NCI-H2227 (cell line): Measurements from ENCODE around the gene USF1.
"Not testable (repeated sequence)": the region's sequence is repeated elsewhere in the genome, so short reads cannot be mapped to it uniquely, and the experiment has no call there.

Source experiments
- DNase-seq: peaks from one replicate; lab custom pipeline; 2025; ENCODE audit not compliant: unreplicated experiment; lab: John Stamatoyannopoulos, UW

The USF1 gene

GRCh38 chr1:161079436-161080110, 33.8 kb upstream of the USF1 start:
- no peak for DNase-seq

- no peak for DNase-seq
Measured at GRCh38 chr1:161077426-161077825, 31.6 kb upstream of the USF1 start.

- DNase-seq, result no peak
Measured at GRCh38 chr1:161076410-161076809, 30.6 kb upstream of the USF1 start.

- DNase-seq, result no peak
Measured at GRCh38 chr1:161074676-161075368, 29.0 kb upstream of the USF1 start.

GRCh38 chr1:161073474-161074121, 27.8 kb upstream of the USF1 start:
- DNase-seq, result no peak

- DNase-seq, result no peak
Measured at GRCh38 chr1:161072751-161073449, 27.1 kb upstream of the USF1 start.

GRCh38 chr1:161071886-161072371, 26.2 kb upstream of the USF1 start:
- no peak for DNase-seq

GRCh38 chr1:161070761-161071160, 25.0 kb upstream of the USF1 start:
- DNase-seq, result no peak

GRCh38 chr1:161069731-161070270, 24.0 kb upstream of the USF1 start, which contains the start of gene ARHGAP30:
Gene ARHGAP30 (minus strand): TSS chr1:161069891. CDS start chr1:161069624, 267 bp downstream.
- no peak for DNase-seq

- DNase-seq, result no peak
Measured at GRCh38 chr1:161069241-161069640, 23.5 kb upstream of the USF1 start.

- DNase-seq, result no peak
Measured at GRCh38 chr1:161068306-161069234, 22.8 kb upstream of the USF1 start.

GRCh38 chr1:161066694-161067093, 20.9 kb upstream of the USF1 start:
- no peak for DNase-seq

GRCh38 chr1:161065681-161066080, 19.9 kb upstream of the USF1 start:
- not testable (repeated sequence) for DNase-seq

GRCh38 chr1:161063936-161064335, 18.2 kb upstream of the USF1 start:
- not testable (repeated sequence) for DNase-seq

- DNase-seq, result no peak
Measured at GRCh38 chr1:161061419-161061818, 15.6 kb upstream of the USF1 start.

- DNase-seq, result no peak
Measured at GRCh38 chr1:161059293-161059692, 13.5 kb upstream of the USF1 start.

GRCh38 chr1:161054805-161055204, 9.0 kb upstream of the USF1 start:
- DNase-seq, result no peak

- no peak for DNase-seq
Measured at GRCh38 chr1:161054232-161054631, 8.5 kb upstream of the USF1 start.

- DNase-seq, result no peak
Measured at GRCh38 chr1:161052899-161053298, 7.1 kb upstream of the USF1 start.

- no peak for DNase-seq
Measured at GRCh38 chr1:161051219-161051618, 5.4 kb upstream of the USF1 start.
